HepG2 (cell line): ENCODE results near the gene ABCB8.
"Not testable (repeated sequence)": the region's sequence is repeated elsewhere in the genome, so short reads cannot be mapped to it uniquely, and the experiment has no call there.

Experiments used
- AKAP8 ChIP-seq: sonication (generic); formaldehyde crosslinking; IDR thresholded peaks from 2 replicates; pipeline ENCODE4 v1.5.1; 2020; ENCODE audit warnings: mild to moderate bottlenecking, missing genetic modification reagents
- CHD4 ChIP-seq: fragments of 200-600 bp; sonication (generic); IDR thresholded peaks from 2 replicates; pipeline ENCODE4 v1.7.0; 2017; ENCODE audit warnings: mild to moderate bottlenecking, low read length, borderline replicate concordance
- JUN ChIP-seq: sonication (generic); formaldehyde crosslinking; IDR thresholded peaks from 2 replicates; pipeline ENCODE4 v1.4.0; 2020; ENCODE audit warnings: mild to moderate bottlenecking, missing genetic modification reagents
- KDM4B ChIP-seq: sonication (generic); formaldehyde crosslinking; IDR thresholded peaks from 2 replicates; pipeline ENCODE4 v1.4.0; 2020; ENCODE audit warnings: missing genetic modification reagents
- KLF16 ChIP-seq, 2 experiments: sonication (generic) in 1 of 2; formaldehyde crosslinking in 1 of 2; IDR thresholded peaks; 2 replicates each; pipeline versions ENCODE4 v1.6.1 to v1.8.0; 2016 to 2023; ENCODE audit warnings: missing genetic modification reagents in 2 of 2, missing compliant biosample characterization in 1 of 2
- MXI1 ChIP-seq: IDR thresholded peaks from 3 replicates; pipeline ENCODE4 v1.6.1; 2012; ENCODE audit warnings: low read depth, low read length, inconsistent platforms, borderline replicate concordance
- NR2F1 ChIP-seq, 2 experiments: fragments of 450-650 bp in 1 of 2; formaldehyde crosslinking in 1 of 2; IDR thresholded peaks; 2 replicates each; pipeline versions ENCODE4 v1.5.0 to v1.6.1; 2016 to 2020; ENCODE audit warnings: mild to moderate bottlenecking in 1 of 2, missing compliant biosample characterization in 1 of 2, missing genetic modification reagents in 1 of 2, moderate library complexity in 1 of 2
- RBM39 ChIP-seq: fragments of 200-400 bp; formaldehyde crosslinking; IDR thresholded peaks from one replicate; pipeline ENCODE4 v1.6.1; 2018; ENCODE audit warnings: antibody characterized with exemption, mild to moderate bottlenecking, low read depth, low read length; ENCODE audit not compliant: poor library complexity, severe bottlenecking
- ZNF230 ChIP-seq: sonication (generic); formaldehyde crosslinking; IDR thresholded peaks from 2 replicates; pipeline ENCODE4 v1.4.0; 2020; ENCODE audit warnings: mild to moderate bottlenecking, missing genetic modification reagents
- ZNF451 ChIP-seq: sonication (generic); formaldehyde crosslinking; IDR thresholded peaks from 2 replicates; pipeline ENCODE4 v1.5.0; 2020; ENCODE audit warnings: mild to moderate bottlenecking, missing genetic modification reagents
- TF ChIP-seq, protein P1 (sequence below), 2 experiments: sonication (generic) in 1 of 2; formaldehyde crosslinking in 1 of 2; IDR thresholded peaks; 2 replicates each; pipeline versions ENCODE4 v1.5.1 to v1.6.1; 2011 to 2020; ENCODE audit warnings: borderline replicate concordance in 1 of 2, low read depth in 1 of 2, low read length in 1 of 2, mild to moderate bottlenecking in 1 of 2, missing genetic modification reagents in 1 of 2, moderate library complexity in 1 of 2
- TF ChIP-seq, protein P2 (sequence below): sonication (generic); formaldehyde crosslinking; IDR thresholded peaks from 2 replicates; pipeline ENCODE4 v1.5.0; 2020; ENCODE audit warnings: mild to moderate bottlenecking, missing genetic modification reagents, moderate library complexity

DNA sequence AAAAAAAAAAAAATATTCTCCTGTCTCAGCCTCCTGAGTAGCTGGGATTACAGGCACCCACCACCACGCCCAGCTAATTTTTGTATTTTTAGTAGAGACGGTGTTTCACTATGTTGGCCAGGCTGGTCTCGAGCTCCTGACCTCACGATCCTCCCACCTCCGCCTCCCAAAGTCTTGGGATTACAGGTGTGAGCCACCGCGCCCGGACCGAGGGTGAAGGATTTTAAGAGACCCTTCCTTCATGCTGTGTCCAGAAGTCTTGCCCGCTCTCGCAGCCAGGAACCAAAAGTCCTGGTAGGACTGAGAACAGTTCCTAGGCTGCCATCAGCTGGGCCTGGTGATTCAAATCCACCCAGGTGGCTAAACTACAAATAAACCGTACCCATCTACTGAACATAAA, 16.6 kb upstream of the ABCB8 start:
- TF ChIP-seq ZNF451 (CRISPR knock-in tag); CHD4; KLF16 (CRISPR knock-in tag; IDR thresholded peaks at IDR 0.05); KDM4B (CRISPR knock-in tag); AKAP8 (CRISPR knock-in tag); MXI1; JUN (CRISPR knock-in tag); RBM39; NR2F1 (CRISPR knock-in tag; IDR thresholded peaks at IDR 0.05); ZNF230: not testable (repeated sequence)
- TF ChIP-seq, protein P1, sequence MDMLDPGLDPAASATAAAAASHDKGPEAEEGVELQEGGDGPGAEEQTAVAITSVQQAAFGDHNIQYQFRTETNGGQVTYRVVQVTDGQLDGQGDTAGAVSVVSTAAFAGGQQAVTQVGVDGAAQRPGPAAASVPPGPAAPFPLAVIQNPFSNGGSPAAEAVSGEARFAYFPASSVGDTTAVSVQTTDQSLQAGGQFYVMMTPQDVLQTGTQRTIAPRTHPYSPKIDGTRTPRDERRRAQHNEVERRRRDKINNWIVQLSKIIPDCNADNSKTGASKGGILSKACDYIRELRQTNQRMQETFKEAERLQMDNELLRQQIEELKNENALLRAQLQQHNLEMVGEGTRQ (IDR thresholded peaks at IDR 0.05; ENCODE audit: low read depth, low read length), result not testable (repeated sequence)
- TF ChIP-seq, protein P1 (CRISPR knock-in tag; IDR thresholded peaks at IDR 0.05; ENCODE audit: borderline replicate concordance), result not testable (repeated sequence)
- TF ChIP-seq, protein P2, sequence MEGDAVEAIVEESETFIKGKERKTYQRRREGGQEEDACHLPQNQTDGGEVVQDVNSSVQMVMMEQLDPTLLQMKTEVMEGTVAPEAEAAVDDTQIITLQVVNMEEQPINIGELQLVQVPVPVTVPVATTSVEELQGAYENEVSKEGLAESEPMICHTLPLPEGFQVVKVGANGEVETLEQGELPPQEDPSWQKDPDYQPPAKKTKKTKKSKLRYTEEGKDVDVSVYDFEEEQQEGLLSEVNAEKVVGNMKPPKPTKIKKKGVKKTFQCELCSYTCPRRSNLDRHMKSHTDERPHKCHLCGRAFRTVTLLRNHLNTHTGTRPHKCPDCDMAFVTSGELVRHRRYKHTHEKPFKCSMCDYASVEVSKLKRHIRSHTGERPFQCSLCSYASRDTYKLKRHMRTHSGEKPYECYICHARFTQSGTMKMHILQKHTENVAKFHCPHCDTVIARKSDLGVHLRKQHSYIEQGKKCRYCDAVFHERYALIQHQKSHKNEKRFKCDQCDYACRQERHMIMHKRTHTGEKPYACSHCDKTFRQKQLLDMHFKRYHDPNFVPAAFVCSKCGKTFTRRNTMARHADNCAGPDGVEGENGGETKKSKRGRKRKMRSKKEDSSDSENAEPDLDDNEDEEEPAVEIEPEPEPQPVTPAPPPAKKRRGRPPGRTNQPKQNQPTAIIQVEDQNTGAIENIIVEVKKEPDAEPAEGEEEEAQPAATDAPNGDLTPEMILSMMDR (CRISPR knock-in tag), result not testable (repeated sequence)
